ENCODE results near the gene HADHB. TPM values are rescaled to one million over a fixed set of nuclear protein-coding genes. Genes with fewer than 3 reads are reported as not detected.

HADHB gene
- total and polyA plus RNA-seq, 2 of the 13 experiments (the other 11 are each of a cell fraction or from before 2014, with no cell fraction given), result 112 to 238 TPM

GRCh38 chr2:26245231-26245732 is 543 bp downstream of the HADHB start (continued):
- TF ChIP-seq POLR2AphosphoS2 (IDR thresholded peaks at IDR 0.05; ENCODE audit: low read depth, low read length) (no peak), LBX2 (CRISPR knock-in tag; IDR thresholded peaks at IDR 0.05; ENCODE audit: borderline replicate concordance) (peak; percentile 41; the same call in 1 of the 2 replicates), ZNF12 (CRISPR knock-in tag; IDR thresholded peaks at IDR 0.05) (no peak), CCDC6 (CRISPR knock-in tag; IDR thresholded peaks at IDR 0.05) (no peak; the same call in 1 of the 2 replicates), ZC3H13 (CRISPR knock-in tag; IDR thresholded peaks at IDR 0.05) (no peak), ZNF746 (CRISPR knock-in tag; IDR thresholded peaks at IDR 0.05) (no peak), JDP2 (CRISPR knock-in tag; IDR thresholded peaks at IDR 0.05; ENCODE audit: borderline replicate concordance) (no peak; the same call in 1 of the 2 replicates), ZNF253 (CRISPR knock-in tag; IDR thresholded peaks at IDR 0.05; ENCODE audit: borderline replicate concordance) (no peak), DR1 (CRISPR knock-in tag; IDR thresholded peaks at IDR 0.05) (no peak), NONO (IDR thresholded peaks at IDR 0.05) (no peak), NONO (CRISPR knock-in tag; conservative IDR thresholded peaks at IDR 0.05) (0 out of 2 replicates have a peak, but pooled peaks have one; percentile 9), MIER2 (CRISPR knock-in tag; IDR thresholded peaks at IDR 0.05) (no peak), ZNF350 (CRISPR knock-in tag; IDR thresholded peaks at IDR 0.05; ENCODE audit: borderline replicate concordance, low read depth) (no peak), ISL2 (CRISPR knock-in tag; IDR thresholded peaks at IDR 0.05) (no peak), MTF2 (CRISPR knock-in tag; IDR thresholded peaks at IDR 0.05; ENCODE audit: borderline replicate concordance) (0 out of 2 replicates have a peak, but pooled peaks have one; percentile 47), ZNF18 (CRISPR knock-in tag; IDR thresholded peaks at IDR 0.05; ENCODE audit: insufficient replicate concordance) (peak; percentile 20), HDAC2 (CRISPR knock-in tag; IDR thresholded peaks at IDR 0.05) (no peak), ZNF282 (IDR thresholded peaks at IDR 0.05; ENCODE audit: partially characterized antibody) (no peak), GATA4 (IDR thresholded peaks at IDR 0.05; ENCODE audit: borderline replicate concordance, low read depth) (no peak), TFAP4 (IDR thresholded peaks at IDR 0.05; ENCODE audit: borderline replicate concordance, low read depth) (no peak), PBX2 (CRISPR knock-in tag; IDR thresholded peaks at IDR 0.05) (no peak), FOXK2 (IDR thresholded peaks at IDR 0.05) (no peak), NR2F2 (IDR thresholded peaks at IDR 0.05; ENCODE audit: borderline replicate concordance, low read depth) (no peak), CSRNP1 (CRISPR knock-in tag; IDR thresholded peaks at IDR 0.05) (0 out of 2 replicates have a peak, but pooled peaks have one; percentile 12), RBAK (CRISPR knock-in tag; IDR thresholded peaks at IDR 0.05) (no peak), SPEN (CRISPR knock-in tag; IDR thresholded peaks at IDR 0.05; ENCODE audit: low read depth) (no peak), ZNF552 (CRISPR knock-in tag; IDR thresholded peaks at IDR 0.05; ENCODE audit: borderline replicate concordance) (no peak), MED13 (CRISPR knock-in tag; IDR thresholded peaks at IDR 0.05) (no peak)
